Esophagus muscularis mucosa (tissue), 3 donors: ENCODE measurements around the gene DACT3.

Source experiments
- POLR2A ChIP-seq: fragments of 450-650 bp; IDR thresholded peaks from one replicate; pipeline ENCODE4 v1.6.1; 2017; ENCODE audit warnings: antibody characterized with exemption, moderate library complexity, mild to moderate bottlenecking, low read depth
- TF ChIP-seq, protein P1 (sequence below), 3 experiments: fragments of 200-600 bp in 2 of 3; fragments of 450-650 bp in 1 of 3; sonication (generic) in 2 of 3; IDR thresholded peaks; one replicate each; pipeline ENCODE4 v1.5.1; 2017 to 2019; ENCODE audit warnings: antibody characterized with exemption in 3 of 3, mild to moderate bottlenecking in 2 of 3, moderate library complexity in 1 of 3

GRCh38 chr19:46599716-46600373 is 61.1 kb downstream of the DACT3 start:
- no peak for TF ChIP-seq POLR2A
- TF ChIP-seq, protein P1, sequence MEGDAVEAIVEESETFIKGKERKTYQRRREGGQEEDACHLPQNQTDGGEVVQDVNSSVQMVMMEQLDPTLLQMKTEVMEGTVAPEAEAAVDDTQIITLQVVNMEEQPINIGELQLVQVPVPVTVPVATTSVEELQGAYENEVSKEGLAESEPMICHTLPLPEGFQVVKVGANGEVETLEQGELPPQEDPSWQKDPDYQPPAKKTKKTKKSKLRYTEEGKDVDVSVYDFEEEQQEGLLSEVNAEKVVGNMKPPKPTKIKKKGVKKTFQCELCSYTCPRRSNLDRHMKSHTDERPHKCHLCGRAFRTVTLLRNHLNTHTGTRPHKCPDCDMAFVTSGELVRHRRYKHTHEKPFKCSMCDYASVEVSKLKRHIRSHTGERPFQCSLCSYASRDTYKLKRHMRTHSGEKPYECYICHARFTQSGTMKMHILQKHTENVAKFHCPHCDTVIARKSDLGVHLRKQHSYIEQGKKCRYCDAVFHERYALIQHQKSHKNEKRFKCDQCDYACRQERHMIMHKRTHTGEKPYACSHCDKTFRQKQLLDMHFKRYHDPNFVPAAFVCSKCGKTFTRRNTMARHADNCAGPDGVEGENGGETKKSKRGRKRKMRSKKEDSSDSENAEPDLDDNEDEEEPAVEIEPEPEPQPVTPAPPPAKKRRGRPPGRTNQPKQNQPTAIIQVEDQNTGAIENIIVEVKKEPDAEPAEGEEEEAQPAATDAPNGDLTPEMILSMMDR (IDR thresholded peaks at IDR 0.05) = no peak
